GM23338 (cell line): Measurements from ENCODE around the gene ZNF516. TPM values are rescaled to one million over a fixed set of nuclear protein-coding genes. Genes with fewer than 3 reads are reported as not detected.

Source experiments
- ATAC-seq: fragments of 200-7000 bp; cut with Tn5 transposase; 3 replicates; pipeline ENCODE4 v1.9.1; 2020
- DNase-seq: peaks from one replicate; pipeline ENCODE4 v3.0.0-alpha.2; 2015; ENCODE audit warnings: low spot score
- H2AFZ ChIP-seq: fragments of 200-600 bp; sonication (generic); 2 replicates; pipeline ENCODE4 v1.8.0; 2016; ENCODE audit warnings: antibody characterized with exemption, mild to moderate bottlenecking, moderate library complexity
- H3F3A ChIP-seq: fragments of 200-600 bp; sonication (generic); replicated peaks from 2 replicates; pipeline ENCODE4 v1.8.0; 2017; ENCODE audit warnings: antibody characterized with exemption, mixed run types, low read depth
- H3K27ac ChIP-seq: fragments of 200-600 bp; sonication (generic); 2 replicates; pipeline ENCODE4 v1.6.1; 2016; ENCODE audit warnings: low read depth
- H3K27me3 ChIP-seq: fragments of 200-600 bp; sonication (generic); 2 replicates; pipeline ENCODE4 v1.8.0; 2016; ENCODE audit warnings: mild to moderate bottlenecking, mixed run types, moderate library complexity; ENCODE audit not compliant: insufficient read depth
- H3K36me3 ChIP-seq: fragments of 200-600 bp; sonication (generic); 2 replicates; pipeline ENCODE4 v1.8.0; 2016; ENCODE audit warnings: mild to moderate bottlenecking; ENCODE audit not compliant: insufficient read depth
- H3K4me1 ChIP-seq: fragments of 200-600 bp; sonication (generic); 2 replicates; pipeline ENCODE4 v1.8.0; 2016; ENCODE audit warnings: mild to moderate bottlenecking, moderate library complexity; ENCODE audit not compliant: insufficient read depth
- H3K4me2 ChIP-seq: fragments of 200-600 bp; sonication (generic); 2 replicates; pipeline ENCODE4 v1.7.1; 2017; ENCODE audit warnings: mixed run types
- H3K4me3 ChIP-seq: fragments of 200-600 bp; sonication (generic); 2 replicates; pipeline ENCODE4 v1.6.1; 2016; ENCODE audit warnings: mixed run types
- H3K79me2 ChIP-seq: fragments of 200-600 bp; sonication (generic); replicated peaks from 2 replicates; pipeline ENCODE4 v1.8.0; 2017; ENCODE audit warnings: mild to moderate bottlenecking; ENCODE audit not compliant: insufficient read depth
- H3K9me2 ChIP-seq: fragments of 200-600 bp; sonication (generic); 2 replicates; pipeline ENCODE4 v1.8.0; 2017; ENCODE audit not compliant: insufficient read depth
- H4K20me1 ChIP-seq: fragments of 200-600 bp; sonication (generic); replicated peaks from 2 replicates; pipeline ENCODE4 v1.8.0; 2017; ENCODE audit warnings: mild to moderate bottlenecking; ENCODE audit not compliant: insufficient read depth
- H3K27ac Mint-ChIP-seq: 2 replicates; pipeline ENCODE4 v1.8.0; 2020; ENCODE audit warnings: inconsistent platforms, mild to moderate bottlenecking, moderate library complexity, mixed read lengths
- H3K27me3 Mint-ChIP-seq: 3 replicates; pipeline ENCODE4 v1.8.0; 2022; ENCODE audit warnings: low read depth, mild to moderate bottlenecking, moderate library complexity, mixed read lengths, inconsistent platforms; ENCODE audit not compliant: insufficient read depth, poor library complexity
- H3K36me3 Mint-ChIP-seq: 3 replicates; pipeline ENCODE4 v1.8.0; 2021; ENCODE audit warnings: low read depth, mild to moderate bottlenecking, inconsistent platforms, moderate library complexity, mixed read lengths
- H3K4me1 Mint-ChIP-seq: 3 replicates; pipeline ENCODE4 v1.8.0; 2020; ENCODE audit warnings: mild to moderate bottlenecking, inconsistent platforms, mixed read lengths
- H3K4me3 Mint-ChIP-seq: 3 replicates; pipeline ENCODE4 v1.8.0; 2021; ENCODE audit warnings: moderate library complexity, mild to moderate bottlenecking, inconsistent platforms, mixed read lengths
- H3K9me3 Mint-ChIP-seq: 3 replicates; pipeline ENCODE4 v1.8.0; 2020; ENCODE audit warnings: moderate library complexity, mild to moderate bottlenecking, inconsistent platforms, mixed read lengths
- CREB1 ChIP-seq: fragments of 250-450 bp; sonication (Bioruptor Pico); IDR thresholded peaks from 2 replicates; pipeline ENCODE4 v1.5.0; 2020; ENCODE audit warnings: low read depth, mild to moderate bottlenecking, moderate library complexity
- EZH2phosphoT487 ChIP-seq: fragments of 200-600 bp; sonication (generic); IDR thresholded peaks from one replicate; pipeline ENCODE4 v1.8.1; 2018; ENCODE audit warnings: antibody characterized with exemption; ENCODE audit not compliant: unreplicated experiment
- JUNB ChIP-seq: IDR thresholded peaks from one replicate; pipeline ENCODE4 v1.6.1; 2016; ENCODE audit warnings: antibody characterized with exemption; ENCODE audit not compliant: unreplicated experiment
- NANOG ChIP-seq: IDR thresholded peaks from 2 replicates; pipeline ENCODE4 v1.6.1; 2016; ENCODE audit warnings: antibody characterized with exemption, borderline replicate concordance
- POLR2AphosphoS5 ChIP-seq: IDR thresholded peaks from 2 replicates; pipeline ENCODE4 v1.6.1; 2016; ENCODE audit warnings: antibody characterized with exemption, low read depth
- STAT1 ChIP-seq: IDR thresholded peaks from one replicate; pipeline ENCODE4 v1.6.1; 2016; ENCODE audit warnings: antibody characterized with exemption; ENCODE audit not compliant: unreplicated experiment
- ZNF114 ChIP-seq: fragments of 250-450 bp; sonication (Bioruptor Pico); IDR thresholded peaks from 2 replicates; pipeline ENCODE4 v1.5.0; 2020; ENCODE audit warnings: mild to moderate bottlenecking, moderate library complexity
- polyA plus RNA-seq: library from polyadenylated mRNA; unstranded; fragments of >200 nt; fragmentation: Nextera tagmentation; extraction: Ambion mirVana; gene quantifications from 2 replicates; pipeline ENCODE4 v1.2.1, GENCODE V29; 2016
- total RNA-seq: library from RNA; depleted of rRNA; stranded (reverse); fragments of >200 nt; shearing (Covaris generic); gene quantifications from 2 replicates; pipeline ENCODE4 v1.2.3, GENCODE V29; 2014
- TF ChIP-seq, protein P1 (sequence below), 2 experiments: fragments of 200-600 bp in 1 of 2; sonication (generic) in 1 of 2; conservative IDR thresholded peaks; 2 replicates each; pipeline versions ENCODE4 v1.5.1 to v1.6.1; 2016 to 2017; ENCODE audit warnings: antibody characterized with exemption in 2 of 2, low read depth in 2 of 2, mild to moderate bottlenecking in 2 of 2, moderate library complexity in 1 of 2
- TF ChIP-seq, protein P2 (sequence below): fragments of 250-450 bp; sonication (Bioruptor Pico); IDR thresholded peaks from 2 replicates; pipeline ENCODE4 v1.5.0; 2020; ENCODE audit warnings: mild to moderate bottlenecking, moderate library complexity

The ZNF516 gene
- total and polyA plus RNA-seq, 2 experiments from 2014 or later: 11.9 to 24.2 TPM

DNA sequence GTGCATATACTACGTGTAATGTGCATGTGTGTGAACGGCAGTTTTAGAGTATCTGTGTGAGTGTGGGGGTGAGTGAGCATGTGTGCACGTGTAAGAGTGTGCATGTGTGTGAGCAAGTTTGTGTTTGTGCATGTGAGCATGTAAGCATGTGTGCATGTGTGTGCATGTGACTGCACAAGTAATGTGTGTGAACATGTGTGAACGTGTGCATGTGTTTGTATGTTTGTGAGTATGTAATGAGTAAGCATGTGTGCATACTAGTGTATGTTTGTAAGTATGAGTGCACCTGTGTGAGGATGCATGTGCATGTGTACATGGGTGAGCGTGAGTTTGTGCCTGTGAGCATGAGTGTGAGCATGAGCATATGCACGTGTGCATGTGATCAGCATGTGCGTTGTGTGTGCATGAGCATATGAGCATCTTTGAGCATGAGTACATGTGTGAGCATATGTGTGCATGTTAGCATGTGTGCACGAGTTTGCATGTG is 90.7 kb downstream of the ZNF516 start (continued):
- TF ChIP-seq, protein P1, sequence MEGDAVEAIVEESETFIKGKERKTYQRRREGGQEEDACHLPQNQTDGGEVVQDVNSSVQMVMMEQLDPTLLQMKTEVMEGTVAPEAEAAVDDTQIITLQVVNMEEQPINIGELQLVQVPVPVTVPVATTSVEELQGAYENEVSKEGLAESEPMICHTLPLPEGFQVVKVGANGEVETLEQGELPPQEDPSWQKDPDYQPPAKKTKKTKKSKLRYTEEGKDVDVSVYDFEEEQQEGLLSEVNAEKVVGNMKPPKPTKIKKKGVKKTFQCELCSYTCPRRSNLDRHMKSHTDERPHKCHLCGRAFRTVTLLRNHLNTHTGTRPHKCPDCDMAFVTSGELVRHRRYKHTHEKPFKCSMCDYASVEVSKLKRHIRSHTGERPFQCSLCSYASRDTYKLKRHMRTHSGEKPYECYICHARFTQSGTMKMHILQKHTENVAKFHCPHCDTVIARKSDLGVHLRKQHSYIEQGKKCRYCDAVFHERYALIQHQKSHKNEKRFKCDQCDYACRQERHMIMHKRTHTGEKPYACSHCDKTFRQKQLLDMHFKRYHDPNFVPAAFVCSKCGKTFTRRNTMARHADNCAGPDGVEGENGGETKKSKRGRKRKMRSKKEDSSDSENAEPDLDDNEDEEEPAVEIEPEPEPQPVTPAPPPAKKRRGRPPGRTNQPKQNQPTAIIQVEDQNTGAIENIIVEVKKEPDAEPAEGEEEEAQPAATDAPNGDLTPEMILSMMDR (conservative IDR thresholded peaks at IDR 0.05; ENCODE audit: low read depth in 2 of 2): no peak
- TF ChIP-seq JUNB: no peak

DNA sequence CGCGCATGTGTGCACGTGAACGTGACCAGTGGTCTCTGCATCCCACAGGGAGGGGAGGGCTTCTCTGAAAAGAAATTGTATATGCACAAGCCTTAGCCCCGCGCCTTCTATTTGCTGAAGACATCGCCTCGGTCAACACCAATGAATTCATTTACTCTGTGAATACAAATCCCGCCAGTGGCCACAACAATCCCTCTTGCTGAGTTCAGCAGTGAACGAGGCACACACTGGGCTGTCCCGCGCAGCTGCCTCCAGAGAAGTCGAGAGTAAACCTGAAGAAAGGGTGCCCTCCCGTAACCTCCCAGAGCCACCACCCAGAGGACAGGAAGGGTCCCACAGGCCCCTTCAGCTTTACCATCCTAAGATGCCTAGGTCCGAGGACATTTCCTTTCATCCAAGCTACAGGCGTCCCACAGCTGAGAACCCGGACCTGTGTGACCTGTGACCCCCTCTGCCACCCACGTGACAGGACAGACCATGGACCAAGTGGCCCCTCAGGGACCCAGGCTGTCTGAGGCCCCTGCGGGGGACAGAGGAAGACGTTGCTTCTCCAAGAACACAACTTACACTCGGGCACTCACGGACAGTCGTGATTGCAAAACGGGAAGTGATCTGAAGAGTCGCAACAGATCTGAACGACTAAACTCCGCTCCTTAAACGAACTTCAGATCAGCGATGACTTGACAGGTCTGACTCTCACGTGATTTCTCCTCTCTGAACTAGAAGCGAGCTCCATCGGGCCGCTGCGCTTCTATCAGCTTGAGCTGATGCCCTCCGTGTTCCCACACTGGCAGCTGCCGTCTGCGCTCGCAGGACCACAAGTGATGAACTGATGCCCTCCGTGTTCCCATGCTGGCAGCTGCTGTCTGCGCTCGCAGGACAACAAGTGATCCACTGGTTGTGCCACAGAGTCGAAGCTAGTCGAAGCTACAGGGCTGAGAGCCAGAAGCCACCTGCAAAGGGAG is 92.7 kb downstream of the ZNF516 start:
- Mint-ChIP-seq H3K4me3 (no peak overlapping the region), H3K9me3 (no peaks in the 10 kb centered on the region), H3K4me1 (peaks cover 14% of the 10 kb centered on the region), H3K27me3 (peaks cover 13% of the 10 kb centered on the region), H3K27ac (peak overlapping the region; percentile 78), H3K36me3 (no peaks in the 10 kb centered on the region)
- no peak for DNase-seq
- Histone ChIP-seq H3K79me2 (no peaks in the 10 kb centered on the region), H3K27me3 (no peaks in the 10 kb centered on the region), H2AFZ (no peak overlapping the region), H3K9me2 (no peaks in the 10 kb centered on the region), H3F3A (no peaks in the 10 kb centered on the region), H3K27ac (no peak overlapping the region), H3K4me2 (no peak overlapping the region), H3K4me3 (no peak overlapping the region), H3K4me1 (0 out of 2 replicates have a peak, but pooled peaks cover 4% of the 10 kb centered on the region), H4K20me1 (no peaks in the 10 kb centered on the region; the same call in 1 of the 2 replicates), H3K36me3 (no peaks in the 10 kb centered on the region)
- ATAC-seq: no peak
- TF ChIP-seq STAT1 (no peak), CREB1 (no peak), ZNF114 (CRISPR knock-in tag) (no peak), EZH2phosphoT487 (no peak), JUNB (no peak), NANOG (no peak), POLR2AphosphoS5 (no peak)
- TF ChIP-seq, protein P1 (conservative IDR thresholded peaks at IDR 0.05; ENCODE audit: low read depth in 2 of 2): no peak
- TF ChIP-seq, protein P2, sequence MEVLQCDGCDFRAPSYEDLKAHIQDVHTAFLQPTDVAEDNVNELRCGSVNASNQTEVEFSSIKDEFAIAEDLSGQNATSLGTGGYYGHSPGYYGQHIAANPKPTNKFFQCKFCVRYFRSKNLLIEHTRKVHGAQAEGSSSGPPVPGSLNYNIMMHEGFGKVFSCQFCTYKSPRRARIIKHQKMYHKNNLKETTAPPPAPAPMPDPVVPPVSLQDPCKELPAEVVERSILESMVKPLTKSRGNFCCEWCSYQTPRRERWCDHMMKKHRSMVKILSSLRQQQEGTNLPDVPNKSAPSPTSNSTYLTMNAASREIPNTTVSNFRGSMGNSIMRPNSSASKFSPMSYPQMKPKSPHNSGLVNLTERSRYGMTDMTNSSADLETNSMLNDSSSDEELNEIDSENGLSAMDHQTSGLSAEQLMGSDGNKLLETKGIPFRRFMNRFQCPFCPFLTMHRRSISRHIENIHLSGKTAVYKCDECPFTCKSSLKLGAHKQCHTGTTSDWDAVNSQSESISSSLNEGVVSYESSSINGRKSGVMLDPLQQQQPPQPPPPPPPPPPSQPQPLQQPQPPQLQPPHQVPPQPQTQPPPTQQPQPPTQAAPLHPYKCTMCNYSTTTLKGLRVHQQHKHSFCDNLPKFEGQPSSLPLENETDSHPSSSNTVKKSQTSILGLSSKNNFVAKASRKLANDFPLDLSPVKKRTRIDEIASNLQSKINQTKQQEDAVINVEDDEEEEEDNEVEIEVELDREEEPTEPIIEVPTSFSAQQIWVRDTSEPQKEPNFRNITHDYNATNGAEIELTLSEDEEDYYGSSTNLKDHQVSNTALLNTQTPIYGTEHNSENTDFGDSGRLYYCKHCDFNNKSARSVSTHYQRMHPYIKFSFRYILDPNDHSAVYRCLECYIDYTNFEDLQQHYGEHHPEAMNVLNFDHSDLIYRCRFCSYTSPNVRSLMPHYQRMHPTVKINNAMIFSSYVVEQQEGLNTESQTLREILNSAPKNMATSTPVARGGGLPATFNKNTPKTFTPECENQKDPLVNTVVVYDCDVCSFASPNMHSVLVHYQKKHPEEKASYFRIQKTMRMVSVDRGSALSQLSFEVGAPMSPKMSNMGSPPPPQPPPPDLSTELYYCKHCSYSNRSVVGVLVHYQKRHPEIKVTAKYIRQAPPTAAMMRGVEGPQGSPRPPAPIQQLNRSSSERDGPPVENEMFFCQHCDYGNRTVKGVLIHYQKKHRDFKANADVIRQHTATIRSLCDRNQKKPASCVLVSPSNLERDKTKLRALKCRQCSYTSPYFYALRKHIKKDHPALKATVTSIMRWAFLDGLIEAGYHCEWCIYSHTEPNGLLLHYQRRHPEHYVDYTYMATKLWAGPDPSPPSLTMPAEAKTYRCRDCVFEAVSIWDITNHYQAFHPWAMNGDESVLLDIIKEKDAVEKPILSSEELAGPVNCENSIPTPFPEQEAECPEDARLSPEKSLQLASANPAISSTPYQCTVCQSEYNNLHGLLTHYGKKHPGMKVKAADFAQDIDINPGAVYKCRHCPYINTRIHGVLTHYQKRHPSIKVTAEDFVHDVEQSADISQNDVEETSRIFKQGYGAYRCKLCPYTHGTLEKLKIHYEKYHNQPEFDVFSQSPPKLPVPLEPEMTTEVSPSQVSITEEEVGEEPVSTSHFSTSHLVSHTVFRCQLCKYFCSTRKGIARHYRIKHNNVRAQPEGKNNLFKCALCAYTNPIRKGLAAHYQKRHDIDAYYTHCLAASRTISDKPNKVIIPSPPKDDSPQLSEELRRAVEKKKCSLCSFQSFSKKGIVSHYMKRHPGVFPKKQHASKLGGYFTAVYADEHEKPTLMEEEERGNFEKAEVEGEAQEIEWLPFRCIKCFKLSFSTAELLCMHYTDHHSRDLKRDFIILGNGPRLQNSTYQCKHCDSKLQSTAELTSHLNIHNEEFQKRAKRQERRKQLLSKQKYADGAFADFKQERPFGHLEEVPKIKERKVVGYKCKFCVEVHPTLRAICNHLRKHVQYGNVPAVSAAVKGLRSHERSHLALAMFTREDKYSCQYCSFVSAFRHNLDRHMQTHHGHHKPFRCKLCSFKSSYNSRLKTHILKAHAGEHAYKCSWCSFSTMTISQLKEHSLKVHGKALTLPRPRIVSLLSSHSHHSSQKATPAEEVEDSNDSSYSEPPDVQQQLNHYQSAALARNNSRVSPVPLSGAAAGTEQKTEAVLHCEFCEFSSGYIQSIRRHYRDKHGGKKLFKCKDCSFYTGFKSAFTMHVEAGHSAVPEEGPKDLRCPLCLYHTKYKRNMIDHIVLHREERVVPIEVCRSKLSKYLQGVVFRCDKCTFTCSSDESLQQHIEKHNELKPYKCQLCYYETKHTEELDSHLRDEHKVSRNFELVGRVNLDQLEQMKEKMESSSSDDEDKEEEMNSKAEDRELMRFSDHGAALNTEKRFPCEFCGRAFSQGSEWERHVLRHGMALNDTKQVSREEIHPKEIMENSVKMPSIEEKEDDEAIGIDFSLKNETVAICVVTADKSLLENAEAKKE: no peak
